Activated CD8-positive, alpha-beta T cell treated with anti-CD3 and anti-CD28 coated beads for 36 hours (primary cell): ENCODE data around the gene COMP. TPM values are rescaled to one million over a fixed set of nuclear protein-coding genes. Genes with fewer than 3 reads are reported as not detected.

ENCODE experiments used
- ATAC-seq: fragments of 200-7000 bp; cut with Tn5 transposase; one replicate; pipeline ENCODE4 v1.10.0; 2021; ENCODE audit warnings: mild to moderate bottlenecking, moderate library complexity
- CTCF ChIA-PET: fragments of 350-600 bp; sonication (Branson Sonifier 250); formaldehyde crosslinking; loops from one replicate; lab custom pipeline; 2021; ENCODE audit warnings: antibody characterized with exemption; lab: Charles Lee
- POLR2A ChIA-PET: fragments of 350-600 bp; sonication (Branson Sonifier 250); formaldehyde crosslinking; loops from one replicate; lab custom pipeline; 2021; ENCODE audit warnings: antibody characterized with exemption; lab: Charles Lee
- DNase-seq: peaks from one replicate; pipeline ENCODE4 v3.0.0-alpha.2; 2020
- H3K27ac Mint-ChIP-seq: one replicate; pipeline ENCODE4 v1.8.0; 2021; ENCODE audit warnings: mild to moderate bottlenecking, mixed read lengths
- H3K27me3 Mint-ChIP-seq: one replicate; pipeline ENCODE4 v1.8.0; 2021; ENCODE audit warnings: mixed read lengths
- H3K36me3 Mint-ChIP-seq: one replicate; pipeline ENCODE4 v1.8.0; 2021; ENCODE audit warnings: low read depth, mixed read lengths
- H3K4me1 Mint-ChIP-seq: one replicate; pipeline ENCODE4 v1.8.0; 2021; ENCODE audit warnings: low read depth, mixed read lengths
- H3K4me3 Mint-ChIP-seq: one replicate; pipeline ENCODE4 v1.8.0; 2021; ENCODE audit warnings: mild to moderate bottlenecking, moderate library complexity, mixed read lengths
- H3K9me3 Mint-ChIP-seq: one replicate; pipeline ENCODE4 v1.8.0; 2021; ENCODE audit warnings: mixed read lengths
- CTCF ChIP-seq: fragments of 200-600 bp; IDR thresholded peaks from one replicate; pipeline ENCODE4 v1.8.0; 2022; ENCODE audit warnings: antibody characterized with exemption, mild to moderate bottlenecking
- intact Hi-C: fragments of 100-400 bp; cut with micrococcal nuclease; formaldehyde crosslinking; loops from one replicate; pipeline ENCODE4 v1.10.0; 2022
- total RNA-seq, 2 experiments: library from RNA; stranded (reverse); gene quantifications; one replicate each; pipeline ENCODE4 v1.2.3, GENCODE V29; 2021

Gene COMP
- total RNA-seq, 2 experiments from 2014 or later, result not detected

GRCh38 chr19:18760440-18761383 lies 30.4 kb downstream of the COMP start:
- ATAC-seq, result no peak
- Mint-ChIP-seq H3K4me1 (no peaks in the 10 kb centered on the region), H3K27ac (no peak overlapping the region), H3K36me3 (no peaks in the 10 kb centered on the region), H3K4me3 (no peak overlapping the region), H3K9me3 (no peaks in the 10 kb centered on the region), H3K27me3 (no peaks in the 10 kb centered on the region)
- CTCF ChIA-PET, result no interaction called here
- DNase-seq, result no peak
- POLR2A ChIA-PET, result no interaction called here
- intact Hi-C loops, result no loop called here
- TF ChIP-seq CTCF, result no peak

- ATAC-seq (no peak), DNase-seq (no peak)
- Mint-ChIP-seq H3K36me3 (no peaks in the 10 kb centered on the region), H3K9me3 (no peaks in the 10 kb centered on the region), H3K4me3 (no peak overlapping the region), H3K27me3 (no peaks in the 10 kb centered on the region), H3K4me1 (no peaks in the 10 kb centered on the region), H3K27ac (no peak overlapping the region)
- intact Hi-C loops, result no loop called here
- CTCF ChIA-PET, result no interaction called here
- POLR2A ChIA-PET, result interaction anchor here (0.6 kb wide), 1 partner anchor 431 kb away, joined by 3 read pairs; no protein-coding TSS in a partner anchor
- no peak for TF ChIP-seq CTCF
These were observed 31.1 kb downstream of the COMP start for GRCh38 chr19:18759995-18760426.

- Mint-ChIP-seq H3K36me3 (no peaks in the 10 kb centered on the region), H3K9me3 (no peaks in the 10 kb centered on the region), H3K27me3 (no peaks in the 10 kb centered on the region), H3K4me1 (no peaks in the 10 kb centered on the region), H3K27ac (no peak overlapping the region), H3K4me3 (no peak overlapping the region)
- no peak for ATAC-seq
- POLR2A ChIA-PET, result interaction anchor here (0.6 kb wide), 1 partner anchor 432 kb away, joined by 3 read pairs; no protein-coding TSS in a partner anchor
- no peak for DNase-seq
- CTCF ChIA-PET, result no interaction called here
- no peak for TF ChIP-seq CTCF
- intact Hi-C loops, result no loop called here
These were observed 31.7 kb downstream of the COMP start for GRCh38 chr19:18759304-18759994.

GRCh38 chr19:18756896-18757295 lies 34.2 kb downstream of the COMP start:
- Mint-ChIP-seq H3K4me3 (no peak overlapping the region), H3K9me3 (no peaks in the 10 kb centered on the region), H3K27me3 (no peaks in the 10 kb centered on the region), H3K36me3 (peaks cover 5% of the 10 kb centered on the region), H3K27ac (no peak overlapping the region), H3K4me1 (no peaks in the 10 kb centered on the region)
- POLR2A ChIA-PET, result no interaction called here
- intact Hi-C loops, result no loop called here
- CTCF ChIA-PET, result no interaction called here
- TF ChIP-seq CTCF, result no peak
- ATAC-seq, result no peak
- DNase-seq, result no peak

GRCh38 chr19:18754501-18754900 lies 36.6 kb downstream of the COMP start:
- Mint-ChIP-seq H3K27me3 (no peaks in the 10 kb centered on the region), H3K9me3 (no peaks in the 10 kb centered on the region), H3K36me3 (peaks cover 5% of the 10 kb centered on the region), H3K4me3 (no peak overlapping the region), H3K27ac (no peak overlapping the region), H3K4me1 (no peaks in the 10 kb centered on the region)
- POLR2A ChIA-PET, result no interaction called here
- ATAC-seq, result no peak
- CTCF ChIA-PET, result no interaction called here
- no peak for TF ChIP-seq CTCF
- intact Hi-C loops, result no loop called here
- no peak for DNase-seq
